Mammary epithelial cell (primary cell): ENCODE results near the gene SNAPC4.

Experiments
- CTCF ChIP-seq, 2 donors: IDR thresholded peaks in 1 of 2; conservative IDR thresholded peaks in 1 of 2; 2 replicates each; pipeline ENCODE4 v1.5.1; 2011 to 2012; ENCODE audit warnings: inconsistent platforms in 2 of 2, low read length in 2 of 2, mild to moderate bottlenecking in 2 of 2, control low read depth in 1 of 2, low read depth in 1 of 2; ENCODE audit not compliant: insufficient read depth in 1 of 2; ENCODE audit errors: extremely low read depth in 1 of 2
- EZH2 ChIP-seq: IDR thresholded peaks from 2 replicates; pipeline ENCODE4 v1.6.1; 2012; ENCODE audit warnings: low read length, inconsistent platforms, borderline replicate concordance

GRCh38 chr9:136443687-136444086, 43.7 kb upstream of the SNAPC4 start:
- TF ChIP-seq CTCF (conservative IDR thresholded peaks at IDR 0.05 in 1 of 2, IDR thresholded peaks at IDR 0.05 in 1 of 2; ENCODE audit: extremely low read depth in 1 of 2, insufficient read depth in 1 of 2, low read depth in 1 of 2, low read length in 2 of 2): no peak
- no peak for TF ChIP-seq EZH2
